ENCODE measurements around the gene MEAF6.

Gene MEAF6

DNA sequence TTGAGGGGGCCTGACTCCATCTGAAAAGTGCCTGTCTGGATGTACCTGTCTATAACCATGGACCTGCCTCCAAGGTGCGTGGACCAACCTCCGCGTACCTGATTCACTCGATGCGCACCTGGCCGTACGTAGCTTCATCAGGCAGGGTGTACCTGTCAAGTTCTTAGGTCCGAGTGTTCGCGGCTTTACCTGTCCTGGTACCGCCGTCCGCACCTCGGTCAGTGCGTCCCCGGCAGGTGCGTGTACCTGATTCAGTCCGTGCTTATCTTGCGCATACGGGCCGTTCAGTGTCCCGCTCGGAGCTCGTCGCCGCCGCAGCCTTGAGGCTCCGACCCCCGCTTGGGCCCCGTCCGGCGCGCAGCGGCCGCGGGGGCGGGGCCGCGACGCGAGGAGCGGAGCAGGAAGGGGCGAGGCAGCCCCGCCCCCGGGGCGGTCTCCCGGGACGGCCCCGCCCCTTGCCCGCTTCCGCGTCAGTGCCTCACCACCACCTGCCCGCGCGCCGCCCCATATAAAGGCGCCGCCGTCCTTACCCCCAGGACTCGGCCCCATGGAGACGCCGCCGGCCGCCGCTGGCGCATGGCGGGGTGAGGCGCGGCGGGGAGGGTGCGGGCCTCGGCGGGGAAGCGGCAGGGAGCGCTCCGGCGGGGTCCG is 40.4 kb downstream of the MEAF6 start, which contains the start of gene ZC3H12A:
Gene ZC3H12A (plus strand): TSS at position 535 of the 651 bp plus-strand sequence. CDS start 917 bp downstream, outside the sequence.
- Histone ChIP-seq H3K9ac (ENCODE audit: low read depth in 1 of 2, low read length in 2 of 2) (peak within 1 kb of the TSS; percentile 99 to 100), H3K27me3 (ENCODE audit: control insufficient read depth in 1 of 2, insufficient read depth in 2 of 2, low read length in 2 of 2) (no peaks in the 10 kb centered on the region), H3K9me3 (ENCODE audit: control insufficient read depth in 1 of 2, low read length in 2 of 2) (no peaks in the 10 kb centered on the region), H3K4me1 (ENCODE audit: control insufficient read depth in 1 of 2, insufficient read depth in 2 of 2, low read length in 2 of 2) (peaks cover 54 to 67% of the 10 kb centered on the region in 2 donors), H3K4me3 (ENCODE audit: low read depth in 1 of 2, low read length in 2 of 2) (peak within 1 kb of the TSS; percentile 94 to 97), H3K36me3 (ENCODE audit: control insufficient read depth in 1 of 2, insufficient read depth in 2 of 2, low read length in 2 of 2) (peaks cover 12 to 22% of the 10 kb centered on the region in 2 donors), H3K27ac (ENCODE audit: low read depth, low read length) (peak within 1 kb of the TSS; percentile 97)

DNA sequence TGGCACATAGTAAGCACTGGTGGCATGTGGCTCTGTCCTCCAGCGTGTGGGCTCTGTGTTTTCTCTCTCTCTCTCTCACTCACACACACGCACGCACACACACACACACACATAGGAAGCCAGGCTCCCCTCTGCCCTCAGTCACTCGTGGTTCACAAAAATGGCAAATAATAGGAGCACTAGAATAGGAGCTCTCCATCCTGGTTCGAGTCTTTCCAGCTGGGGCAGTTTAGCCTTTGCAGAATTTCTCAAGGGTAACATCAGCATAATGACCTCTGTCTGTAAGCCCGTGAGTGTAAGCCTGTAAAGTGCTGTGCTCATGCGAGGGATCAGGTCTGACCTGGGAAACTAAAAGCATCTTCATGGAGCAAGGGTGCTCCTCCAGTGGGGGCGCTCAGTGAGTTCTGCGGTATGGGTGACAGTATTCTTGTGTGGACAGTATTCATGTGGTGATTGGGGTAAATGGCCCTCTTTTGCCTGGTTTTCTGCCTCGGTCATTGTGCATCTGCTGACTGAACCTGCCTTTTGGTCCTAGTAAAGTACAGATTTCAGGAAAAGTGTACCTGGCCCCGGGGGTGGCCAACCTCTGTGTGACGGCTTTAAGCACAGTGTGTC is 41.0 kb downstream of the MEAF6 start:
- Histone ChIP-seq H3K4me1 (ENCODE audit: control insufficient read depth in 1 of 2, insufficient read depth in 2 of 2, low read length in 2 of 2) (peaks cover 47 to 61% of the 10 kb centered on the region in 2 donors), H3K4me3 (ENCODE audit: low read depth in 1 of 2, low read length in 2 of 2) (peak overlapping the region; percentile 81 to 93), H3K36me3 (ENCODE audit: control insufficient read depth in 1 of 2, insufficient read depth in 2 of 2, low read length in 2 of 2) (peaks cover 12 to 20% of the 10 kb centered on the region in 2 donors), H3K9me3 (ENCODE audit: control insufficient read depth in 1 of 2, low read length in 2 of 2) (no peaks in the 10 kb centered on the region), H3K27me3 (ENCODE audit: control insufficient read depth in 1 of 2, insufficient read depth in 2 of 2, low read length in 2 of 2) (no peaks in the 10 kb centered on the region), H3K27ac (ENCODE audit: low read depth, low read length) (peak overlapping the region; percentile 53), H3K9ac (ENCODE audit: low read depth in 1 of 2, low read length in 2 of 2) (peak overlapping the region; percentile 92 to 99)

DNA sequence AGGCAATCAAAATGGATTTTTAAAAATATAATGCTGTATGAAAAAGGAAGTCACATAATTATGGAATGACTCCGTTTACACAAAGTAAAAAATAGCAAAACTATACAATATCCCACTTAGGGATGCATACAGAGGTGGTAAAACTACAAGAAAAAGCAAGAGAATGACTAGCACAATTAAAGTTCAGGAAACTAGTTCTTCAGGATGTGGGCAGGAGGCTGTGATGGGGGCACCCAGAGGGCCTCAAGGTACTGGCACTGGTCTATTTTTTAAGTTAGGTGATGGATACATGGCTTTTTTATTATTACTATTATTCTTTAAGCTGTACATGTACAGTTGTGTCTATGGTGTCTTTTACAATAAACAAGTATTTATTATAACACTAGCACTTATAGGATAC is 41.6 kb downstream of the MEAF6 start:
- Histone ChIP-seq H3K27me3 (ENCODE audit: control insufficient read depth in 1 of 2, insufficient read depth in 2 of 2, low read length in 2 of 2) (no peaks in the 10 kb centered on the region), H3K27ac (ENCODE audit: low read depth, low read length) (no peak overlapping the region), H3K4me1 (ENCODE audit: control insufficient read depth in 1 of 2, insufficient read depth in 2 of 2, low read length in 2 of 2) (peaks cover 42 to 56% of the 10 kb centered on the region in 2 donors), H3K9ac (ENCODE audit: low read depth in 1 of 2, low read length in 2 of 2) (peak overlapping the region; percentile 92 to 99), H3K36me3 (ENCODE audit: control insufficient read depth in 1 of 2, insufficient read depth in 2 of 2, low read length in 2 of 2) (peaks cover 11 to 15% of the 10 kb centered on the region in 2 donors), H3K4me3 (ENCODE audit: low read depth in 1 of 2, low read length in 2 of 2) (peak overlapping the region; percentile 81 to 93), H3K9me3 (ENCODE audit: control insufficient read depth in 1 of 2, low read length in 2 of 2) (no peaks in the 10 kb centered on the region)

DNA sequence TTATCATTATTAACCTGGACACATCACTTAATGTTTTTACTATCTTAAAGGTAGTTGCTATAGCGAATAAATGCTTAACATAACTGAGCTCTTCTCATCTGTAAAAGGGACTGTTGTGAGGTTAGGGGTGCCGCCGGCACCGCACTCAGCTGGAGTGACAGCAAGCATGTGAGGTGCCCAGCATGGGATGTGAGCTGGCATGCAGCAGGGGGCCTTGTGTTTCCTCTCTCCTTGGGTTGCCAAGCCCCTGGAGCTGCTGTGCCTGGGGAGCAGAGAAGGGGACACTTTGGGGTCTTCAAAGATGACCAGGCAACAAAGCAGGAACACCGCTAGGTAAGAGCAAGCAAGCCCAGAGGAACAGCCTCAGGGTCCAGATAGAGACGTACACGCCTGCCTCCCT is 42.3 kb downstream of the MEAF6 start:
- Histone ChIP-seq H3K9me3 (ENCODE audit: control insufficient read depth in 1 of 2, low read length in 2 of 2) (no peaks in the 10 kb centered on the region), H3K4me3 (ENCODE audit: low read depth in 1 of 2, low read length in 2 of 2) (peak overlapping the region in 1 of 2 donors; percentile 4), H3K9ac (ENCODE audit: low read depth in 1 of 2, low read length in 2 of 2) (peak overlapping the region; percentile 52 to 75), H3K4me1 (ENCODE audit: control insufficient read depth in 1 of 2, insufficient read depth in 2 of 2, low read length in 2 of 2) (peaks cover 38 to 48% of the 10 kb centered on the region in 2 donors), H3K36me3 (ENCODE audit: control insufficient read depth in 1 of 2, insufficient read depth in 2 of 2, low read length in 2 of 2) (peaks cover 5 to 11% of the 10 kb centered on the region in 2 donors), H3K27me3 (ENCODE audit: control insufficient read depth in 1 of 2, insufficient read depth in 2 of 2, low read length in 2 of 2) (no peaks in the 10 kb centered on the region), H3K27ac (ENCODE audit: low read depth, low read length) (peak overlapping the region; percentile 67)

DNA sequence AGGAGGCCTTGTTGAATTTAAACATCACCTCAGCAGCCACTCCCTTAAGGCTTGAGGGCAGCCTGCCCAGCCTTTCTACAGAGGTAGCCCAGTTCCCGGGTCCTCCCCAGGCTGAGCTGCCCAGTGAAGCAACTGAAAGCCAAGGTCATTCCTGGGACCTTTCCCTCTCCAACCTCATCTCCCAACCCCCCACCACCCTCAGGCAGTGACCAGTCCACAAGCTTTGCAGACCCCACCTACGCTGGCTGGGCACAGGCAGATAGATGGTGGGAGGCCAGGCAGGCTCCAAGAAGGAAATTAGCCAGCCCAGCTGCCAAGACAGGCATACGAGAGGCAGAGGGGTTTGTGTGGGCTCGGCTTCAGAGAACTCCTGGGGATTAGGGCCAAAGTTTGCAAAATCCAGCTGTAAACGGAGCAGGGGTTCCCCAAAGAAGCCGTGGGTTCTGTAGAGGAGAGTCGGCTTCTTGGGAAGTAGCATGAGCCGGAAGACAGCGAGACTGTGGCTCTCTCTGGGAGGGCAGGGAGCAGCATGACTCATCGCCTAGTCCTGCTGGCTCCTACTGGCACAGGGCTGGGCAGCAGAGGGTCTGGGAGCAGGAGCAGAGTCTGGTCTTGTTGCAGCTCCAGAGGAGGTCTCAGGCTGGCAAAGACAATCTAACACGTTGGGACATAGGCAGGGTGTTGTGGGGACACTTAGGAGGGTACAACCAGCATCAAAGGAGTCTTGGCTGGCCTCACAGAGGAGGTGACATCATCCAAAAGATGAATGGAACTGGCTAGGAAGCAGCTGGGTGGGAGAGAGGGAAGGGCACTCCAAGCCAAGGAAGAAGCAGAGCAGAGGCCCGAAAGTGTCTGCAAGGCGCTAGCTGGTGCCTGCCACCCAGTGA is 43.0 kb downstream of the MEAF6 start:
- H3K27me3 ChIP-seq (ENCODE audit: control insufficient read depth in 1 of 2, insufficient read depth in 2 of 2, low read length in 2 of 2), result no peaks in the 10 kb centered on the region
- no peaks in the 10 kb centered on the region for H3K9me3 ChIP-seq (ENCODE audit: control insufficient read depth in 1 of 2, low read length in 2 of 2)
- H3K9ac ChIP-seq (ENCODE audit: low read depth in 1 of 2, low read length in 2 of 2), result peak overlapping the region; percentile 52 to 75
- H3K27ac ChIP-seq (ENCODE audit: low read depth, low read length), result peak overlapping the region; percentile 67
- peaks cover 5 to 11% of the 10 kb centered on the region in 2 donors for H3K36me3 ChIP-seq (ENCODE audit: control insufficient read depth in 1 of 2, insufficient read depth in 2 of 2, low read length in 2 of 2)
- H3K4me1 ChIP-seq (ENCODE audit: control insufficient read depth in 1 of 2, insufficient read depth in 2 of 2, low read length in 2 of 2), result peaks cover 33 to 42% of the 10 kb centered on the region in 2 donors
- peak overlapping the region; percentile 41 to 44 for H3K4me3 ChIP-seq (ENCODE audit: low read depth in 1 of 2, low read length in 2 of 2)

DNA sequence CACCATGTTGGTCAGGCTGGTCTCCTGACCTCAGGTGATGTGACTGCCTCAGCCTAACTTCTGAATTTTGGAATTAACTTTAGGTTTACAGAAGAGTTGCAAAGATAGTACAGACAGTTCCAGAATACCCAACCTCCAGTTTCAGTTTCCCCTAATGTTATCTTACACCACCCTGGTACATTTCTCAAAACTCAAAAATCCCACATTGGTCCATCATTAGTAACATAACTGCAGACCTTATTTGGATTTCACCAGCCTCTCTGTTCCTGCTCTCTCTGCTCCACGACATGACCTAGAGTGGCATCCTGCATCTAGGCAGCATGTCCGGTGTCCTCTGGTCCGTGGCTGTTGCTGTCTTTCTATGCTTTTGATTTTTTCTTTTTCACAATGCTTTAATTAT is 45.2 kb downstream of the MEAF6 start:
- Histone ChIP-seq H3K27ac (ENCODE audit: low read depth, low read length) (no peak overlapping the region), H3K9ac (ENCODE audit: low read depth in 1 of 2, low read length in 2 of 2) (no peak overlapping the region), H3K36me3 (ENCODE audit: control insufficient read depth in 1 of 2, insufficient read depth in 2 of 2, low read length in 2 of 2) (no peaks in the 10 kb centered on the region), H3K4me3 (ENCODE audit: low read depth in 1 of 2, low read length in 2 of 2) (no peak overlapping the region), H3K27me3 (ENCODE audit: control insufficient read depth in 1 of 2, insufficient read depth in 2 of 2, low read length in 2 of 2) (no peaks in the 10 kb centered on the region), H3K9me3 (ENCODE audit: control insufficient read depth in 1 of 2, low read length in 2 of 2) (no peaks in the 10 kb centered on the region), H3K4me1 (ENCODE audit: control insufficient read depth in 1 of 2, insufficient read depth in 2 of 2, low read length in 2 of 2) (peaks cover 28 to 31% of the 10 kb centered on the region in 2 donors)

DNA sequence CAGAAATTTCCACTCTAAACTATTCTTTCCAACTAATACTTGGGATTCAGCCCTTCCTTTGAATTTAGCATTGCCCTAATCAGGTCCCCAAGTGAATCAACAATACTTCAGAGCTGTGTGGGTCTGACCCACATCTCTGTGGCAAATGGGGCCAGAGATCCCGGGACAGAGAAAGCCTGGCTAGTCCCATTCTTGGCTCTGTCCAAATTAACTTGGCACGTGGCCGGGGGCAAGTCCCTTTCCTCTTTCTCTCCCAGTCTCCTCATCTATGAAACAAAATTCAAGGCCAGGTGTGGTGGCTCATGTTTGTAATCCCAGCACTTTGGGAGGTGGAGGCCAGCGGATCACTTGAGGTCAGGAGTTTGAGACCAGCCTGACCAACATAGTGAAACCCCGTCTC is 46.5 kb downstream of the MEAF6 start:
- peaks cover 18 to 20% of the 10 kb centered on the region in 2 donors for H3K4me1 ChIP-seq (ENCODE audit: control insufficient read depth in 1 of 2, insufficient read depth in 2 of 2, low read length in 2 of 2)
- H3K9ac ChIP-seq (ENCODE audit: low read depth in 1 of 2, low read length in 2 of 2), result no peak overlapping the region
- no peaks in the 10 kb centered on the region for H3K9me3 ChIP-seq (ENCODE audit: control insufficient read depth in 1 of 2, low read length in 2 of 2)
- H3K36me3 ChIP-seq (ENCODE audit: control insufficient read depth in 1 of 2, insufficient read depth in 2 of 2, low read length in 2 of 2), result no peaks in the 10 kb centered on the region
- H3K27ac ChIP-seq (ENCODE audit: low read depth, low read length), result no peak overlapping the region
- H3K4me3 ChIP-seq (ENCODE audit: low read depth in 1 of 2, low read length in 2 of 2), result no peak overlapping the region
- no peaks in the 10 kb centered on the region for H3K27me3 ChIP-seq (ENCODE audit: control insufficient read depth in 1 of 2, insufficient read depth in 2 of 2, low read length in 2 of 2)

DNA sequence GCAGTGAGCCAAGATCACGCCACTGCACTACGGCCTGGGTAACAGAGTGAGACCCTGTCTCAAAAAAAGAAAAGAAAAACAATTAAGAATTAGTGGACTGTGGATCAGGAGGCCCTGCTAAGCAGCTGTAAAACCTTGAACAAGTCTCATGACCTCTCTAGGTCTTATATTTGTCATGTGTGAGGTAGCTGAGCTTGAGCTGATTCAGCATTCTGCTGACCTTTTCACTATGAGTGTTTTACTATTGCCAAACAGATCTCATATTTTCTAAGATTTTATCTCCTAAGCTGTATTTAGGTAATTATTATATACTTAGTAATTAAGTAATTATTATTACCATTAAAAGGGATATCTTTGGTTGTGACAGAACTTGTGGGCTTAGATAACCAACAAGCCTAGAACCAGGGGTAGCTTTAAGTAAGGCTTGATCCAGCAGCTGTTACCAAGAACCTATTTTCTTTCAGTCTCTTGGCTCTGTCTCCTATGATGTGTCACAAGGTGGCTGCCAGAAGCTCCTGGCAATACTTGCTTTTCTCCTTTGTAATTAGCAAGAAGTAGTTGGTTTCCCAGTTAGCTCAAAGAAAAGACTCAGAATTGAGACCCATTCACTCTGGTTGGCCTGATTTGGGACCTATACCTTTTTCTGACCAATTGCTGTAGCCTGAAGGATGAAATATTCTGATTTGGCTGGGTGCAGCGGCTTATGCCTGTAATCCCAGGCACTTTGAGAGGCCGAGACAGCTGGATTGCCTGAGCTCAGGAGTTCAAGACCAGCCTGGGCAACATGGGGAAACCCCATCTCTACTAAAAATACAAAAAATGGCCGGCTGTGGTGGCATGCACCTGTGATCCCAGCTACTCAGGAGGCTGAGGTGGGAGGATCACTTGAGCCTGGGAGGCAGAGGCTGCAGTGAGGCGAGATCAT is 48.7 kb downstream of the MEAF6 start:
- H3K9me3 ChIP-seq (ENCODE audit: control insufficient read depth in 1 of 2, low read length in 2 of 2), result no peaks in the 10 kb centered on the region
- H3K27ac ChIP-seq (ENCODE audit: low read depth, low read length), result no peak overlapping the region
- no peak overlapping the region for H3K9ac ChIP-seq (ENCODE audit: low read depth in 1 of 2, low read length in 2 of 2)
- no peaks in the 10 kb centered on the region for H3K27me3 ChIP-seq (ENCODE audit: control insufficient read depth in 1 of 2, insufficient read depth in 2 of 2, low read length in 2 of 2)
- no peak overlapping the region for H3K4me3 ChIP-seq (ENCODE audit: low read depth in 1 of 2, low read length in 2 of 2)
- no peaks in the 10 kb centered on the region for H3K4me1 ChIP-seq (ENCODE audit: control insufficient read depth in 1 of 2, insufficient read depth in 2 of 2, low read length in 2 of 2)
- H3K36me3 ChIP-seq (ENCODE audit: control insufficient read depth in 1 of 2, insufficient read depth in 2 of 2, low read length in 2 of 2), result no peaks in the 10 kb centered on the region

DNA sequence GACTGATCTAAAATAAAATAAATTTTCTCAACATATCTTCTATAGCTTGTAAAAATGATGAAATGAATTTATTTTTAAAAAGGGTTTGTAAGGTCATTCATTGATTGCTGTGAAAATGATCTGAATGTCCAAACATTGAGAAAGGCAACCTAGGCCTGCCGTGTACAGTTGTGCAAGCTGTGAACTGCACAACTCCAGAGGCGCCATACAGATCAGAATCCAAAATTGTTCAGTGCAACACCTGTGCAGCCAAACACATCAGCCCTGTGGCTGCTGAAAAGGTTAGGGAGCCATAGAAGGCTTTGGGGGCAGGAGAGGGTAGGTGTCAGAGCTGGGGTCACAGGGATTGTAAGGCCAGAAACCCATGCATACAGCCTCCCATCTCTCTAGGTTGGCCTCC is 50.1 kb downstream of the MEAF6 start:
- no peaks in the 10 kb centered on the region for H3K36me3 ChIP-seq (ENCODE audit: control insufficient read depth in 1 of 2, insufficient read depth in 2 of 2, low read length in 2 of 2)
- H3K9me3 ChIP-seq (ENCODE audit: control insufficient read depth in 1 of 2, low read length in 2 of 2), result no peaks in the 10 kb centered on the region
- no peak overlapping the region for H3K27ac ChIP-seq (ENCODE audit: low read depth, low read length)
- H3K9ac ChIP-seq (ENCODE audit: low read depth in 1 of 2, low read length in 2 of 2), result no peak overlapping the region
- H3K4me1 ChIP-seq (ENCODE audit: control insufficient read depth in 1 of 2, insufficient read depth in 2 of 2, low read length in 2 of 2), result no peaks in the 10 kb centered on the region
- H3K4me3 ChIP-seq (ENCODE audit: low read depth in 1 of 2, low read length in 2 of 2), result no peak overlapping the region
- no peaks in the 10 kb centered on the region for H3K27me3 ChIP-seq (ENCODE audit: control insufficient read depth in 1 of 2, insufficient read depth in 2 of 2, low read length in 2 of 2)
